GM10248 (cell line): ENCODE data around the gene AKAP12.

Experiments used
- CTCF ChIA-PET: fragments of 300-600 bp; sonication (Branson Sonifier 250); formaldehyde crosslinking; extraction: SDS; loops from one replicate; lab custom pipeline; 2021; ENCODE audit warnings: antibody characterized with exemption; lab: Yijun Ruan, JAX
- POLR2A ChIA-PET: fragments of 350-650 bp; sonication (Branson Sonifier 250); formaldehyde crosslinking; extraction: SDS; loops from one replicate; lab custom pipeline; 2020; ENCODE audit warnings: antibody characterized with exemption; lab: Yijun Ruan, JAX
- DNase-seq: peaks from one replicate; pipeline ENCODE4 v3.0.0; 2012; ENCODE audit errors: extremely low spot score
- CTCF ChIP-seq: IDR thresholded peaks from 2 replicates; pipeline ENCODE4 v1.5.1; 2012; ENCODE audit warnings: mild to moderate bottlenecking, low read depth; ENCODE audit errors: extremely low read depth, missing control alignments, control extremely low read depth

AKAP12 gene

GRCh38 chr6:151216804-151217203 is 23.0 kb upstream of the AKAP12 start:
- no peak for DNase-seq
- ChIA-PET POLR2A (no interaction called here), CTCF (interaction anchor here (1.5 kb wide), 1 partner anchor 10 kb away, joined by 4 read pairs; no protein-coding TSS in a partner anchor)
- no peak for TF ChIP-seq CTCF

- POLR2A ChIA-PET: no interaction called here
- CTCF ChIA-PET: no interaction called here
Measured at GRCh38 chr6:151219192-151219591, 20.6 kb upstream of the AKAP12 start.

GRCh38 chr6:151224076-151224475 is 15.7 kb upstream of the AKAP12 start:
- DNase-seq: no peak
- ChIA-PET CTCF (no interaction called here), POLR2A (no interaction called here)
- no peak for TF ChIP-seq CTCF

More at GRCh38 chr6:151219192-151219591, 20.6 kb upstream of the AKAP12 start:
- no peak for DNase-seq
- no peak for TF ChIP-seq CTCF

- no peak for TF ChIP-seq CTCF
- CTCF ChIA-PET: no interaction called here
- POLR2A ChIA-PET: no interaction called here
- DNase-seq: no peak
Measured at GRCh38 chr6:151225919-151226318, 13.8 kb upstream of the AKAP12 start.

GRCh38 chr6:151228788-151229400 is 10.9 kb upstream of the AKAP12 start:
- no peak for TF ChIP-seq CTCF
- no peak for DNase-seq
- POLR2A ChIA-PET: no interaction called here
- CTCF ChIA-PET: no interaction called here

- DNase-seq: no peak
- ChIA-PET POLR2A (no interaction called here), CTCF (interaction anchor here (1.5 kb wide), 1 partner anchor 13 kb away, joined by 3 read pairs; no protein-coding TSS in a partner anchor)
- no peak for TF ChIP-seq CTCF
Measured at GRCh38 chr6:151229401-151230276, 10.1 kb upstream of the AKAP12 start.
